GM18498 (cell line): ENCODE data around the gene HOMER2.

Experiments used
- ATAC-seq: cut with Tn5 transposase; IDR thresholded peaks from one replicate; pipeline ENCODE4 v1.9.1; 2021; ENCODE audit warnings: mild to moderate bottlenecking, moderate library complexity; ENCODE audit not compliant: unreplicated experiment

Gene HOMER2

GRCh38 chr15:82807920-82808633 is 144.4 kb downstream of the HOMER2 start:
- no peak for ATAC-seq

GRCh38 chr15:82805994-82806406 is 146.5 kb downstream of the HOMER2 start, which contains the start of gene FSD2:
Gene FSD2 (minus strand): TSS chr15:82806069. CDS start chr15:82787390, 18,679 bp downstream.
- ATAC-seq, result peak; percentile 50

- no peak for ATAC-seq
These were observed 148.0 kb downstream of the HOMER2 start for GRCh38 chr15:82804575-82804949.

- ATAC-seq, result no peak
These were observed 148.5 kb downstream of the HOMER2 start for GRCh38 chr15:82803793-82804574.

- ATAC-seq, result no peak
These were observed 150.0 kb downstream of the HOMER2 start for GRCh38 chr15:82802497-82802896.

GRCh38 chr15:82799183-82799841 is 153.2 kb downstream of the HOMER2 start:
- ATAC-seq, result no peak
